ENCODE measurements around the gene LGR4.
A peak's percentile ranks its signal among the peaks of the same experiment; 100 is the strongest.

The LGR4 gene

DNA sequence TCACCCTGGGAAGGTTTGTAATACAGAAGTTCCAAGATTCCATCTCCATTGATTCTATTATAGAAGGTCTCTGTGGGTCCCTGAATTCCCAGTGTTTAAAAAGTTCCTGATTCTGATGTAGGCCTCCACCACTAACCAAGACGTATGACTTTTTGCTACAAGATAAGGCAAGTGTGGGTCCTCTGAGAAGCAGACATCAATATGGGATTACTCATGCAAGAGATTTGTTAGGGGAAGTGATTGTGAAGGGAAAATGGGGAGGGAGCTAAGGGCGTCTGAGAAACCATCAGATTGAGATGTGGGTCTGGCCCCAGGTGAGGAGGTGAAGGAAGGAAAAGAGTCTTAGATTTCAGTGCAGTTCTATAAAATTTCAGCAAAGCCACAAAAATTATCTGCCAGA, 10.2 kb upstream of the LGR4 start:
- DNase-seq = no peak

DNA sequence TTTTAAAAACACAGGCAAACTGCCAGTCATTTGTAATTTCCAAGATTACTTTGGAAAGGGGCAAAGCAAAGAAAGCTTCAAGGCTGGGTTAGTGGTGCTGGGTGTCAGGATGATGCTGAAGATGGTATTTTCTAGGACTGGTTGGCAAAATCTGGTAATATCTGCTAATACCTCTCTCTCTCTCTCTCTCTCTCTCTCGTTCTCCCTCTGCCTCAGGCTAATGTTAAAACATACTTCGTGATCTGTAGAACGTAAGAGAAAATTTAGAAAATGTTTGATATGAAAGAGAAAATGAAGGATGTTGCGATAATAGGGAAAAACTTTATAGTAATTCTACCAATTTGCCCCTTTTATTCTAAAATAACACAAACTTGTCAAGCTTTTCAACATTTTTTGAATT, 9.4 kb upstream of the LGR4 start:
- DNase-seq = no peak

- DNase-seq = no peak
Observed at GRCh38 chr11:27477831-27478230, 5.2 kb upstream of the LGR4 start.

DNA sequence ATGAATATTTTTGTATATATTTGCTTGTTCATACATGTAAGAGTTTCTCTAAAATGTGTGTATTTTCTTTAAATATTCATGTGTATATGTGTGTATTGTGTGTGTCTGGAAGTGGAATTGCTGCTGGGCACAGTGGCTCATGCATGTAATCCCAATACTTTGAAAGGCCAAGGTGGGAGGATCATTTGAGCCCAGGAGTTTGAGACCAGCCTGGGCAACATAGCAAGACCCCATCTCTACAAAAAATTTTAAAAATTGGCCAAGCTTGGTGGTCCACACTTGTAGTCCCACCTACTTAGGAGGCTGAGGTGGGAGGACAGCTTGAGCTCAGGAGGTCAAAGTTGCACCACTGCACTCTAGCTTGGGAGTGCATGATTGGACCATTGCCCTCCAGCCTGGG, 4.7 kb upstream of the LGR4 start:
- DNase-seq = no peak

DNA sequence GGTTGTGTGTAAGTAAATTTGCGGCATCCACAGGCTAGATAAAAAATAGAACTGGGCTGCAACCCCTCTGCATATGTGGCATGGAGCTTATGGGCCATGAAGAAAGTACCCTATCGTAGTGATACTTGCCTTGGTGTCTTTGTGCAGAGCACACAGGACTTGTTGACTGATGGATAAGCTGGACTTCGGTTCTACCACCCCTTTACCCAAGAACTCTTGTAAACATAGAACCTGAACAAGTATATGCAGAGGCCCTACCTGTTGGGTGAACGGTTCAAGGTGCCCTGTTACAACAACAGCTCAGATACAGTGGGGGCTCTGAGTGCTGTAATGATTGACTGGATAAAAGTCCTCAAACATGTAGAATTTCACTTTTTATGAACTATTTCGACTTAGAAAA, 3.0 kb upstream of the LGR4 start:
- no peak for DNase-seq

DNA sequence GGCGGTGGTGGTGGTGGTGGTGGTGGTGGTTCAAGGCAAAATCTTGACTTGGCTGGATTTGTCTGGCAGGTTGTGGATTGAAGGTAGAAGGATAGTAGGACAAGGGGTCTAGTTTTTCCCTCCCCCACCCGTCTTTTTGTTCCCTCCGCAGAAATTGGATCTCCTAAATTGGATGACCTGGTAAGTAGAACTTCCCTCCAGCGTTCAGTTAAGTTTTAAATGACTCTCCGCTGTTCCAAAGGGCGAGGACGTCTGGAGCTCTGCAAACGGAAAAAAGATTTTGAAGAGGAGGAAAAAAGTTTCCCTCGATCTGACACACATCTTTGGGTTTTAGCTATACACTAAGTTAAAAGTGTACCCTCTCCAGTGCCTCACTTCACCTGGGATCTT, 422 bp upstream of the LGR4 start:
- DNase-seq = no peak

DNA sequence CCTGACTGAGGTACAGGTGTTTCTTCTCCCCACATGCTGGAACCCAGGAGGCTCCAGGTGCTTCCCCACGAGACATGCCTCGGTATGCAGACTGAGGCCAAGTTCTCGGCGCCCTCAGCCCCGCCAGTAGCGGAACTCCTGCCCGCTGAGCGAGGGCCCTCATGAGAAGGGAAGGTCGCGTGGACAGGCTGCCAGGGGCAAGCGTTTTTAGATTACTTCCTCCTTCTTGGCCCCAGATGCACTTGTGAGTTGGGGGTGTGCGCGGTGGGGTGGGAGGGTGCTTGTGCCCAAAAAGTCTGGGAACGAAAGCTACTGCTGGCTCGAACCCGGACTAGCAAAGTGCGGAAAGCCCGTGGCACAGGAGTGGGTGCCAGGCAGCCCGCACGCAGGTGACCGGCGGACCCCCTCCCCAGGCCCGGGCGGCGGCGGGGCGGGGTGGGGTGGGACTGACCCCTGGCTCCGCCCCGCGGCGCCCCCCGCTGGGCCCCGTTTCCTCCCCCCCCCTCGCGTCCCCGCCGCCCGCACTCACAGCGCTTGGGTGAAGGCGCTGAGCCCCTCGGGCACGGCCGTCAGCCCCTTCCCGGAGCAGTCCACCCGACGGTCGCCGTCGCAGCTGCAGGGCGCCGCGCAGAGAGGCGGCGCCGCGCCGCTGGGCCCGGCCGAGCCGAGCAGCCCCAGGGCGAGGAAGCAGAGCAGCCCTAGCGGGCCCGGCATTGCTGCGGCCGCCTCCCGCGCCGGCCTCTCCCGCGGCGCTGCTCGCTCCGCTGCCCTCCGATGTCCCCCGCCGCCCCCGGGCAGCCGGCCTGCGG, 797 bp downstream of the LGR4 start:
- peak; percentile 41 to 59 for DNase-seq

DNA sequence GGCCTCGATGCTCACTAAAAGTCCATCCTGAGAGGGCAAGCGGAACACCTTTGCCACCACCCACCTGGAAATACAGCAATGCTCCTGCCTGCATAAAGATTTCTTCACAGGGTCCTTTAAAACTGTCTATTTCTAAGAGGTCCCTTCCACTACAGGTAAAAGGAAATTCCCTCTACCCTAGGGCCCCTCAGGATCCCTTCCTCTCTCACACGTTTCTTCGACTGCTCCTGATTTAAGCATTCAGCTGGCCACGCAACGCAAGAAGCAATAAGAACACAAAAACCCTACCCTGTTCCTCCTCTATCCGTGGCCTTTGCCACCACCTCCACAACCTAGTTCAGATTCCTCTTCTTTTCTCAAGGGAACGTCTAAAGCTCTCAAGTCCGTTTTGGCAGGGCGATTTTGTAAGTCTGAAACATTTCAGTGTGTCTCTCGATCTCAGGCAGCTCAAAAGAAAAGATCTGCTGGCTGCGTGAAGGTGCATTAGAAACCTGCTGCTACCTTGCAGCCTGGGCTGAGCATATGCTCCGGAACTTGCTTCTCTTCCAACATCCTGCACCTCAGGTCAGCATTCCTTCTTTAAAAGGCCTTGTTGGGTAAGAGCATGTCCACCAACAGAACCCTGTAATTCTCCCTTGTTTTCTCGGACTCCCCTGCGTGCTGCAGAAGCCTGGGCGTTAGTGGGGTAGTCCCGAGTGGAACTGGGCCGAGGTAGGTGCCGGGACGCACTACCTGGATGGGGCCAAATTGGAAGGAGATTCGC, 1.6 kb downstream of the LGR4 start:
- DNase-seq = no peak

GRCh38 chr11:27470166-27470565, 2.4 kb downstream of the LGR4 start:
- no peak for DNase-seq

DNA sequence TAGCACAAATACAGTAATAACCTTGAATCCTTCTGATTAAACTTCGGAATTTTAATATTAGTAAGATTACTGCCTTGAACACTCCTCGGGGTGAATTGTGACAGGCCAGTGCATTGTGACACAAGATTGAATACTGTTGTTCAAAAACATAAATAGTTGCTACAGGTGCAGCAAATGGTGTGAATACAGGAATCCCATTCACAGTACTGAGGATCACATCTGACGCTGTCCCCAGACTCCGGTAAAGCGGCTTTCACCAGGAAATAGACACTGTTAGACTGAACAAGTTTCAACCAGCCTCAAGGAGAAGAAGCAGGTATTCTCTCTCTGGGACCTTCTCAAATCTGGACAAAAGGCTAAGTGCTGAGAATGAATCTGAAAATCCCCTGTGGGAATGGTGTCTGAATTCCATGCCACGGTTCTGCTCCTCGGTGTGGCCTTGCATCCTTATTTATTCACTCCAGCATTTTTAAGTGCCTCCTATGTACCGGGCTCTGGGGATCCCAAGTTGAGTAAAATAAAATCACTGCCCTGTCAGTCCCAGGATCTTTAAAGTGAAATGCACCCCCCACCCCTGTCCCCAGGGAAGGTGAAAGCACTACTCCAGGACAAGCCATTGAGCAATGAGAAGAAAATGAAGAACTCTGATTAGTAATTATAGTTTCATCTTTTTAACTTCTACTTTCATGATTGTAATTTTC, 3.4 kb downstream of the LGR4 start:
- no peak for DNase-seq

- peak; percentile 55 to 80 for DNase-seq
Observed at GRCh38 chr11:27468209-27468994, 4.2 kb downstream of the LGR4 start.

GRCh38 chr11:27467181-27467913, 5.2 kb downstream of the LGR4 start:
- DNase-seq = no peak

DNA sequence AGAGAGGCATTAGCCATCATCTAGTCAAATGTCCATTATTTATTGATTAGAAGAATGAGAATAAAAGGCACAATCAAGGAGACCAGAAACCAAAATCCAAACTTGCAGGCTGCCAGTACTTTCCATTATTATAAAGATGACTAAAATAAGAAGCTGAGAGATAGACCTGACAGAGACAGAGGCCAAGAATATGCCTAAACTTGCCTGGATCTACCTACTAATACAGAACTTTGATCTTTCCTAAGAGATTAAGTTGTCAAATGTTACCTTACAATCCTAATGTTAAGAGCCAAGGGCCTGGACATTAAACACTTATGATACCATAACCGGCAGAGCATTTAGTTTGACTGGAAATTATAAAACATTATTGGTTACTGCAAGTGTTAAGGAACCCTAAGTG, 6.2 kb downstream of the LGR4 start:
- no peak for DNase-seq

GRCh38 chr11:27465629-27466028, 7.0 kb downstream of the LGR4 start:
- DNase-seq = no peak

- DNase-seq = no peak
Observed at GRCh38 chr11:27464909-27465308, 7.7 kb downstream of the LGR4 start.

DNA sequence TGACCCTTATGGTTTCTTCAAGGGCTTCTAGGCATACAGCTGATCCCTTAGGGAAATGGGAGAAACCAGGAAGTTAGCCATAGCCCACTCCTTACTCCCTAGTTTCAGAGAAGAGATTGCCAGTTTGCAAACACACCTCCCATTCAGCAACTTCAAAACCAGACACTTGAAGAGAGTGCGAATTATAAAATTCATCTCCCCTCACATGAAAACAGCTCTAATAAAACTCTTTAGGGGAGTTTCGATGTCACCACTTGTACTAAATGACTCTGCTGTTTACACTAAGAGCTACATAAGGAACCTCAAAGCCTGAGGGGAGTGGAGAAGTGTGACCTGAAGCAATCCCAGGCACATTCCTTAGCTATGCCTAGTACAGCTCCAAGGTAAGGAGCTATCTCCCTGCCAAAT, 8.3 kb downstream of the LGR4 start:
- no peak for DNase-seq

DNA sequence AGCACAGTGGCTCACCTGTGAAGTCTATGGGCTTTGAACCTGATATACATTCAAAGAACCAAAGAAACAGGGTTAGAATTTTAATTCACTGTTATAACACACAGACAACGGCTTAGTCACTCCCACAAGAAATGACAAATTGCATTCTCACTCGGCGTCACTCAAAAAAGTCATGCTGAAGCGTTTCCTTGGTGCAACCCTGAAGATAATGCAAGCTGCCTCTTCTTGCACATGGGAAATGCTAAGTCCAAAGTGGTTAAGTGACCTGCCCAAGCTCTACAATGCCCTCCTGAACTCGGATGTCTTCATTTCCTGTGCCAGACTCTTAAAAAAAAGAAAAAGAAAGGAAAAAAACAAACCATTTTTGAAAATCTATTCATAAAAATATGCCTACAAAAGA, 10.0 kb downstream of the LGR4 start:
- peak in 1 of 2 donors; percentile 12 for DNase-seq

DNA sequence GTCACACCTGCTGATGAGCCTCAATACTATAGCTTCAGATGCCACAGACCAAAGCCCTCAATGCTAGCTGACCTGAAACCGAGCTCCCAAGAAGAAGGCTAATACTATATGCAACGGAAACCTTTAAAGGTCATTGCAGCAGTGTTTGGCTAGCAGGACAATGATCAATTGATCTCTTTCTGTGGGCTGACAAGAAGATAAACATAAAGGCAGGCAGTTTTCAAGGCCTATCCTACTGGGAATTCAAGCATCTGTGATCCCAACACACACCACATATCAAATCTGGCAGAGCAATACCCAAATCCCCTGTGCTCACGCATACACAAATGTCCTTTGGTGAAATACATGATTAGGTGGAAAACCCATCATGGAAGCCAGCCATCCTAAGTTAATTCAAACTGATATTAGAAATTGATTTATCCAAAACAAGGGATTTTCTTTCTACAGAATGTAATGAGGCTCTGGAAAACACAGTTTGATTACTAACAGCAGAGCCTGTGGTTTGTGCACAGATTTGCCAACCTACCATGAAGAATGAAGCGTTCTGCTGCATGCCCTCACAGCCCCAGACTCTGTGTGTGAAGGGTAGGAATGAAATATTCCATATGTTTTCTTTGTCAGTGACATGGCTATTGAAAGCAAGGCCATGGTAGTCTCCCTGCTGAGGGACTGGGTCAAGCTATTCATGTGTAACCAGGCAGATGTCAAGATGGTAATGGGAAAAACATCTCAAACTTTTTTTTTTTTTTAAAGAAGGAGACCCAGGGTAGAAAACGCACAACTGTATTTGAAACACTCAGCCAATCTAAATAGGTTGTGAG, 12.2 kb downstream of the LGR4 start:
- no peak for DNase-seq

DNA sequence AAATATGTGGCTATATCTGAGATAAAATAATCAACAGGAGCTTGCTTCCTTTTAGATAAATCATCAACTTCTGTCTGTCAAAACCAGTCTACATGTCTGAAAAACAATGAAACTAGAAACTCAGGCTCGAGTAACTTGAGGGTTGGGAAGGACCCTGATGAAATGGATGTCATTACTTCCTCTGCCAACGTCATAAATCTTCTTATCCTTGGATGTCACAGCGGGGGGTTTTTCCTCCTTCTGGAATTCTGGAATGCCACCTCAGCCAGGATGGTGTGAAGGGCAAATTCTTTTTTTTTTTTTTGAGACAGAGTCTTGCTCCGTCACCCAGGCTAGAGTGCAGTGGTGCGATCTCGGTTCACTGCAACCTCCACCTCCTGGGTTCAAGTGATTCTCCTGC, 13.4 kb downstream of the LGR4 start:
- DNase-seq = no peak

DNA sequence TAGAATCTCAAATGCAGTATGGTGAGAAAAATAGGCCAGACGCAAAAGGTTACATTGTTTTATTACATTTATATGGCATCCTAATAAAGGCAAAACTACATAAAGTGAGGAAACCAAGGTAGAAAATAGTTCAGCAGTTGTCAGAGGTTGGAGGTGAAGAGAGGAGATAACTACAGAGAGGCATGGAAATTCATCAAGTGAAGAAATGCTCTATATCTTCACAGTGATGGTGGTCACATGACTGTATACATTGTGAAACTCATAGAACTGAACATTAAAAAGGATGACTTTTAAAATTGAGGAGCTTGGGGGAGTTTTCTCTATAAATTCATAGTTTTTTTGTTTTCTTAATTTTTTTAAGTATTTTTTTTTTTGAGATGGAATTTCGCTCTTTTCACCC, 14.4 kb downstream of the LGR4 start:
- DNase-seq = no peak

DNA sequence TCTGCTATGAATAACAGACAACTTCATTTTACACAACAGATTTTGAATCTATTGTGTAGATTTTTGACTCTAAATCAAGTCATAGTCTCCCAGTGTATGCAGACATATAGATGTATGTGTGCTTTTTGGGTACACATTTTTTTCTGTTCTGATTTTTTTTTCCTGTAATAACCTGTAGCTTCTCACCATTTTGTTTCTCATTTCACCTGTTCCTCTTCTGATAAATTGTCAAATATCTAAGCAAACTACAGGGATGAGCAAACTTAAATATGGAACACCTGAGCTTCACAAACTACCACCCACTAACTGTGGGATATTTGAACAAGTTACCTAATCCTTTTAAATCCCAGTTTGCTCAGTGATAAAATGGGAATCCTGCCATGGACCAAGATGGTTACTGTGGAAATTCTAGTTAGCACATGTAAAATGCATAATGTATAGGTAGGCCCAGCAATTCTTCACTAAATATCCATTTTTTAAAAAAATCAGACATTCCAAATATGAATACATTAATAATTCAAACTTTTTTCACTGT, 15.7 kb downstream of the LGR4 start:
- no peak for DNase-seq
